CD14-positive monocyte (primary cell): ENCODE measurements around the gene DENND1A. TPM values are rescaled to one million over a fixed set of nuclear protein-coding genes. Genes with fewer than 3 reads are reported as not detected.
"Not testable (repeated sequence)": the region's sequence is repeated elsewhere in the genome, so short reads cannot be mapped to it uniquely, and the experiment has no call there.

Source experiments
- DNase-seq, 3 donors: peaks; one replicate each; pipeline ENCODE4 v3.0.0-alpha.2; 2011 to 2022
- H2AFZ ChIP-seq: 2 replicates; pipeline ENCODE4 v1.6.0; 2012; ENCODE audit warnings: mild to moderate bottlenecking, low read depth, low read length, inconsistent platforms; ENCODE audit not compliant: insufficient read depth, poor library complexity, severe bottlenecking
- H3K27ac ChIP-seq, 2 donors: 1 replicate in 1 of 2; 2 replicates in 1 of 2; pipeline ENCODE4 v1.5.1; 2012 to 2013; ENCODE audit warnings: low read length in 2 of 2, control low read depth in 1 of 2, inconsistent platforms in 1 of 2, low read depth in 1 of 2, mild to moderate bottlenecking in 1 of 2
- H3K27me3 ChIP-seq, 2 donors: one replicate each; pipeline versions ENCODE4 v1.6.0 to v1.6.1; 2011 to 2013; ENCODE audit warnings: low read length in 2 of 2; ENCODE audit not compliant: control insufficient read depth in 2 of 2, insufficient read depth in 2 of 2
- H3K36me3 ChIP-seq, 2 donors: replicated peaks in 1 of 2; 1 replicate in 1 of 2; 2 replicates in 1 of 2; pipeline versions ENCODE4 v1.5.1 to v1.6.1; 2012 to 2013; ENCODE audit warnings: low read length in 2 of 2, control low read depth in 1 of 2, inconsistent platforms in 1 of 2, mild to moderate bottlenecking in 1 of 2; ENCODE audit not compliant: insufficient read depth in 2 of 2, control insufficient read depth in 1 of 2
- H3K4me1 ChIP-seq, 2 donors: 1 replicate in 1 of 2; 2 replicates in 1 of 2; pipeline versions ENCODE4 v1.5.1 to v1.6.1; 2012 to 2013; ENCODE audit warnings: low read length in 2 of 2, control low read depth in 1 of 2, inconsistent platforms in 1 of 2, mild to moderate bottlenecking in 1 of 2, moderate library complexity in 1 of 2; ENCODE audit not compliant: insufficient read depth in 2 of 2, control insufficient read depth in 1 of 2
- H3K4me2 ChIP-seq: replicated peaks from 2 replicates; pipeline ENCODE3; 2012; ENCODE audit warnings: low read length, moderate library complexity, mild to moderate bottlenecking; ENCODE audit not compliant: poor library complexity, severe bottlenecking; ENCODE audit errors: extremely low read depth
- H3K4me3 ChIP-seq, 3 experiments: fragments of 200-600 bp in 1 of 3; sonication (generic) in 1 of 3; replicated peaks in 1 of 3; 1 replicate in 2 of 3; 2 replicates in 1 of 3; pipeline ENCODE4 v1.5.1; 2011 to 2013; ENCODE audit warnings: low read length in 3 of 3, mild to moderate bottlenecking in 3 of 3, control low read depth in 2 of 3, low read depth in 2 of 3, inconsistent platforms in 1 of 3, moderate library complexity in 1 of 3
- H3K79me2 ChIP-seq: 2 replicates; pipeline ENCODE4 v1.6.0; 2012; ENCODE audit warnings: mild to moderate bottlenecking, control low read depth, inconsistent platforms, low read length, moderate library complexity; ENCODE audit not compliant: insufficient read depth
- H3K9ac ChIP-seq: 2 replicates; pipeline ENCODE4 v1.6.0; 2017; ENCODE audit warnings: low read length, mild to moderate bottlenecking; ENCODE audit not compliant: insufficient read depth, poor library complexity, severe bottlenecking
- H3K9me3 ChIP-seq, 2 donors: replicated peaks in 1 of 2; 1 replicate in 1 of 2; 2 replicates in 1 of 2; pipeline versions ENCODE4 v1.5.1 to v1.6.1; 2012 to 2013; ENCODE audit warnings: low read length in 2 of 2, control low read depth in 1 of 2; ENCODE audit not compliant: control insufficient read depth in 1 of 2, insufficient read depth in 1 of 2
- H4K20me1 ChIP-seq: 2 replicates; pipeline ENCODE4 v1.6.0; 2012; ENCODE audit warnings: mild to moderate bottlenecking, low read length, control low read depth, moderate library complexity; ENCODE audit not compliant: insufficient read depth
- H3K27ac Mint-ChIP-seq, 7 donors: one replicate each; pipeline ENCODE4 v1.8.0; 2020; ENCODE audit warnings: mild to moderate bottlenecking in 7 of 7, mixed read lengths in 7 of 7, moderate library complexity in 6 of 7, inconsistent platforms in 2 of 7
- H3K27me3 Mint-ChIP-seq, 3 donors: one replicate each; pipeline ENCODE4 v1.8.0; 2021 to 2022; ENCODE audit warnings: low read depth in 3 of 3, mild to moderate bottlenecking in 3 of 3, mixed read lengths in 3 of 3, moderate library complexity in 3 of 3, inconsistent platforms in 1 of 3
- H3K36me3 Mint-ChIP-seq, 2 donors: one replicate each; pipeline ENCODE4 v1.8.0; 2020; ENCODE audit warnings: mixed read lengths in 2 of 2, inconsistent platforms in 1 of 2, mild to moderate bottlenecking in 1 of 2
- H3K4me1 Mint-ChIP-seq: one replicate; pipeline ENCODE4 v1.8.0; 2020; ENCODE audit warnings: mild to moderate bottlenecking, mixed read lengths
- H3K4me3 Mint-ChIP-seq, 2 donors: one replicate each; pipeline ENCODE4 v1.8.0; 2020; ENCODE audit warnings: mild to moderate bottlenecking in 2 of 2, mixed read lengths in 2 of 2, moderate library complexity in 1 of 2
- H3K9me3 Mint-ChIP-seq, 7 donors: one replicate each; pipeline ENCODE4 v1.8.0; 2020 to 2022; ENCODE audit warnings: mixed read lengths in 7 of 7, mild to moderate bottlenecking in 6 of 7, moderate library complexity in 6 of 7, inconsistent platforms in 2 of 7
- WGBS: methylation state at CpG from one replicate; pipeline ENCODE4 v1.1.5; 2013; ENCODE audit warnings: missing lambda C conversion rate; ENCODE audit not compliant: insufficient coverage; 5-methylcytosine and 5-hydroxymethylcytosine counted together
- intact Hi-C, 2 donors: fragments of 100-400 bp; cut with micrococcal nuclease; formaldehyde crosslinking; loops; one replicate each; pipeline versions ENCODE4 v1.15.0 to v1.15.1; 2023
- polyA plus RNA-seq, 3 donors: library from polyadenylated mRNA; depleted of rRNA in 1 of 3; unstranded in 2 of 3; stranded (reverse) in 1 of 3; fragments of 300-500 nt in 2 of 3; fragments of >200 nt in 1 of 3; fragmentation: Illumina TruSeq in 2 of 3; gene quantifications; 1 replicate in 2 of 3; 2 replicates in 1 of 3; pipeline ENCODE4 v1.2.3, GENCODE V29; 2012 to 2021
- TF ChIP-seq, protein P1 (sequence below): fragments of 200-600 bp; IDR thresholded peaks from one replicate; pipeline ENCODE4 v1.8.0; 2022; ENCODE audit warnings: antibody characterized with exemption, mild to moderate bottlenecking

Gene DENND1A
- polyA plus RNA-seq, 3 donors, result 24.8 to 73.0 (median 29.4) TPM

DNA sequence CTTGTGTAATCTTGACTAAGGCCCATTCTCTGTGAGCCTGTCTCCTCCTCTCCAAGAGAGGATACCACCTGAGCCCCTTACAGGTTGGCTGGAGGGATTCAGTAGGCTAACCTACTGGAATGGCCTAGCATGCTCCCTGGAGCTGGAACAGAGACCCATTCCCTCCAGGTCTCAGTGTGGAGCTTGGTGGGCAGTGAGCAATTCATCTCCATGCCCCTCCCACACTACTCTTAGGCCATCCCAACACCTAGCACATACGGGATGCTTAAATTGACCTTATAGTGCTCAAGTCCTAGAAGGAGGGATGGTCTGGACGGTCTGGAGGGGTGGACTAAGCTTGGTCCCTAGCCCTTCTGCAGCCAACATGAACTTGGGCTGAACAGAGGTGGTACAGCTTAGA lies 498.3 kb downstream of the DENND1A start:
- H3K4me3 ChIP-seq, result no peak overlapping the region

GRCh38 chr9:123428450-123428849 lies 501.5 kb downstream of the DENND1A start:
- no CpG with 5 or more reads among the region's 1 CpG for WGBS
- H3K4me1 Mint-ChIP-seq, result peaks cover 14% of the 10 kb centered on the region
- H3K27ac ChIP-seq, H3K4me3 ChIP-seq, H3K4me3 Mint-ChIP-seq, H3K27ac Mint-ChIP-seq, H3K9ac ChIP-seq, H3K9me3 ChIP-seq, H3K4me1 ChIP-seq, H3K9me3 Mint-ChIP-seq, H3K4me2 ChIP-seq, H2AFZ ChIP-seq, H3K27me3 Mint-ChIP-seq, H3K27me3 ChIP-seq, DNase-seq, H3K79me2 ChIP-seq, intact Hi-C loops: not testable (repeated sequence)
- H4K20me1 ChIP-seq, result peaks cover 56% of the 10 kb centered on the region
- peaks cover 64 to 96% of the 10 kb centered on the region in 2 donors for H3K36me3 ChIP-seq
- peaks cover 85 to 99% of the 10 kb centered on the region in 2 donors for H3K36me3 Mint-ChIP-seq

More for the DNA sequence above, 498.3 kb downstream of the DENND1A start:
- Mint-ChIP-seq H3K36me3 (peaks cover 84 to 99% of the 10 kb centered on the region in 2 donors), H3K4me3 (no peak overlapping the region), H3K9me3 (peaks cover 0 to 6% (median 0%) of the 10 kb centered on the region in 7 donors), H3K4me1 (peaks cover 8% of the 10 kb centered on the region), H3K27ac (peak overlapping the region in 1 of 7 donors; percentile 12), H3K27me3 (peaks cover 0 to 2% (median 0%) of the 10 kb centered on the region in 3 donors)
- Histone ChIP-seq H3K9me3 (no peaks in the 10 kb centered on the region), H3K4me1 (peaks cover 0 to 3% of the 10 kb centered on the region in 2 donors), H3K27me3 (no peaks in the 10 kb centered on the region), H3K4me2 (no peak overlapping the region), H4K20me1 (peaks cover 51% of the 10 kb centered on the region), H3K36me3 (peaks cover 68 to 96% of the 10 kb centered on the region in 2 donors), H3K27ac (no peak overlapping the region), H3K79me2 (no peaks in the 10 kb centered on the region), H3K9ac (no peak overlapping the region), H2AFZ (no peak overlapping the region)
- TF ChIP-seq, protein P1, sequence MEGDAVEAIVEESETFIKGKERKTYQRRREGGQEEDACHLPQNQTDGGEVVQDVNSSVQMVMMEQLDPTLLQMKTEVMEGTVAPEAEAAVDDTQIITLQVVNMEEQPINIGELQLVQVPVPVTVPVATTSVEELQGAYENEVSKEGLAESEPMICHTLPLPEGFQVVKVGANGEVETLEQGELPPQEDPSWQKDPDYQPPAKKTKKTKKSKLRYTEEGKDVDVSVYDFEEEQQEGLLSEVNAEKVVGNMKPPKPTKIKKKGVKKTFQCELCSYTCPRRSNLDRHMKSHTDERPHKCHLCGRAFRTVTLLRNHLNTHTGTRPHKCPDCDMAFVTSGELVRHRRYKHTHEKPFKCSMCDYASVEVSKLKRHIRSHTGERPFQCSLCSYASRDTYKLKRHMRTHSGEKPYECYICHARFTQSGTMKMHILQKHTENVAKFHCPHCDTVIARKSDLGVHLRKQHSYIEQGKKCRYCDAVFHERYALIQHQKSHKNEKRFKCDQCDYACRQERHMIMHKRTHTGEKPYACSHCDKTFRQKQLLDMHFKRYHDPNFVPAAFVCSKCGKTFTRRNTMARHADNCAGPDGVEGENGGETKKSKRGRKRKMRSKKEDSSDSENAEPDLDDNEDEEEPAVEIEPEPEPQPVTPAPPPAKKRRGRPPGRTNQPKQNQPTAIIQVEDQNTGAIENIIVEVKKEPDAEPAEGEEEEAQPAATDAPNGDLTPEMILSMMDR, result no peak
- intact Hi-C loops, result no loop called here
- no peak for DNase-seq
- 100% methylated on average over 1 of the region's 2 CpGs for WGBS
